ENCODE results near the gene BROX. TPM values are rescaled to one million over a fixed set of nuclear protein-coding genes. Genes with fewer than 3 reads are reported as not detected.

Gene BROX
- total and polyA plus RNA-seq, 7 donors = 10.1 to 37.2 (median 29.5) TPM

- Histone ChIP-seq H3K9me3 (peaks cover 14% of the 10 kb centered on the region), H3K36me3 (ENCODE audit: insufficient read depth in 1 of 2, low read depth in 1 of 2) (no peaks in the 10 kb centered on the region), H3K27me3 (ENCODE audit: insufficient read depth in 3 of 3, low read length in 2 of 3) (no peaks in the 10 kb centered on the region), H3K4me1 (no peaks in the 10 kb centered on the region), H3K4me3 (no peak overlapping the region), H3K27ac (no peak overlapping the region)
- intact Hi-C loops (cut with DNase I) = no loop called here
- no peak for TF ChIP-seq CTCF (IDR thresholded peaks at IDR 0.05)
- ATAC-seq = no peak
- no peak for DNase-seq
These were observed 56.2 kb downstream of the BROX start for GRCh38 chr1:222768592-222768991.

GRCh38 chr1:222769181-222769580 is 56.8 kb downstream of the BROX start:
- no peaks in the 10 kb centered on the region for H3K36me3 ChIP-seq (ENCODE audit: insufficient read depth in 1 of 2, low read depth in 1 of 2)
- H3K4me1 ChIP-seq = no peaks in the 10 kb centered on the region
- peaks cover 14% of the 10 kb centered on the region for H3K9me3 ChIP-seq
- H3K4me3 ChIP-seq = no peak overlapping the region
- ATAC-seq (no peak), DNase-seq (no peak)
- intact Hi-C loops (cut with DNase I) = no loop called here
- WGBS, 3 donors = 86 to 92% (median 87%) methylated on average over 1 of the region's 1 CpG
- TF ChIP-seq CTCF (IDR thresholded peaks at IDR 0.05) = no peak
- H3K27ac ChIP-seq = no peak overlapping the region
- H3K27me3 ChIP-seq (ENCODE audit: insufficient read depth in 3 of 3, low read length in 2 of 3) = no peaks in the 10 kb centered on the region

- no peaks in the 10 kb centered on the region for H3K36me3 ChIP-seq (ENCODE audit: insufficient read depth in 1 of 2, low read depth in 1 of 2)
- no peaks in the 10 kb centered on the region for H3K27me3 ChIP-seq (ENCODE audit: insufficient read depth in 3 of 3, low read length in 2 of 3)
- DNase-seq = no peak
- H3K4me3 ChIP-seq = no peak overlapping the region
- peaks cover 14% of the 10 kb centered on the region for H3K9me3 ChIP-seq
- intact Hi-C loops (cut with DNase I) = no loop called here
- 88 to 95% (median 92%) methylated on average over 2 of the region's 2 CpGs for WGBS, 3 donors
- ATAC-seq = no peak
- no peak for TF ChIP-seq CTCF (IDR thresholded peaks at IDR 0.05)
- H3K4me1 ChIP-seq = no peaks in the 10 kb centered on the region
- H3K27ac ChIP-seq = no peak overlapping the region
These were observed 57.7 kb downstream of the BROX start for GRCh38 chr1:222769971-222770620.

- no peak for ATAC-seq
- Histone ChIP-seq H3K4me1 (no peaks in the 10 kb centered on the region), H3K36me3 (ENCODE audit: insufficient read depth in 1 of 2, low read depth in 1 of 2) (no peaks in the 10 kb centered on the region), H3K4me3 (no peak overlapping the region), H3K9me3 (peaks cover 14% of the 10 kb centered on the region), H3K27me3 (ENCODE audit: insufficient read depth in 3 of 3, low read length in 2 of 3) (no peaks in the 10 kb centered on the region), H3K27ac (no peak overlapping the region)
- intact Hi-C loops (cut with DNase I) = no loop called here
- no peak for DNase-seq
- 23 to 39% (median 29%) methylated on average over 4 of the region's 4 CpGs for WGBS, 3 donors
- no peak for TF ChIP-seq CTCF (IDR thresholded peaks at IDR 0.05)
These were observed 60.6 kb downstream of the BROX start for GRCh38 chr1:222772996-222773379.

GRCh38 chr1:222777463-222777862 is 65.1 kb downstream of the BROX start:
- ATAC-seq = no peak

More at GRCh38 chr1:222777463-222777862, 65.1 kb downstream of the BROX start:
- Histone ChIP-seq H3K9me3 (no peaks in the 10 kb centered on the region), H3K27ac (no peak overlapping the region), H3K36me3 (ENCODE audit: insufficient read depth in 1 of 2, low read depth in 1 of 2) (no peaks in the 10 kb centered on the region), H3K27me3 (ENCODE audit: insufficient read depth in 3 of 3, low read length in 2 of 3) (no peaks in the 10 kb centered on the region), H3K4me3 (no peak overlapping the region), H3K4me1 (no peaks in the 10 kb centered on the region)
- WGBS, 3 donors = 96 to 98% (median 97%) methylated on average over 1 of the region's 1 CpG
- no peak for TF ChIP-seq CTCF (IDR thresholded peaks at IDR 0.05)
- DNase-seq = no peak
- intact Hi-C loops (cut with DNase I) = no loop called here

Data from psoas muscle (tissue), 8 donors.